Activated CD8-positive, alpha-beta memory T cell treated with anti-CD3 and anti-CD28 coated beads, Interleukin-2, amount 50 U/mL, for 24 hours (primary cell): ENCODE measurements around the gene MAP4.
"Not testable (repeated sequence)": the region's sequence is repeated elsewhere in the genome, so short reads cannot be mapped to it uniquely, and the experiment has no call there.

Experiments used
- DNase-seq: peaks from one replicate; pipeline ENCODE4 v3.0.0-alpha.2; 2020; ENCODE audit errors: extremely low read depth

MAP4 gene

DNA sequence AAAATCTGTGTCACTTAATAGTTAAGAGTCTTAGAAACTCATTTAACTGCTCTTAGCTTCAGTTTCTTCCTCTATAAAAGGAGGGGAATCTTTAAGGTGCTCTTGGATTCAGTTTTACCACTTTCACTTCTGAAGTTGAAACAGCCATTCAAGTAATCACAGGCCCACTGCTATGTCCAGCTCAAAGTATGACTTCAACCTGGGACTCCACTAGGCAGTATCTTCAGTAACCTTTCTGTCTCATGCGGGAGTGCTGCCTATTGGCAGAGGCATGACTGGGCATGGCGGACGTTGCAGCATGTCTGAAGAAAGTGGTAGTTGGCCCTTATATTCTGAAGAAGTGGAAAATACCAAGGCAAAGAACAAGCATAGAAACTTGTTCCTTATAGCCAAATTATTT is 121.0 kb downstream of the MAP4 start:
- no peak for DNase-seq

DNA sequence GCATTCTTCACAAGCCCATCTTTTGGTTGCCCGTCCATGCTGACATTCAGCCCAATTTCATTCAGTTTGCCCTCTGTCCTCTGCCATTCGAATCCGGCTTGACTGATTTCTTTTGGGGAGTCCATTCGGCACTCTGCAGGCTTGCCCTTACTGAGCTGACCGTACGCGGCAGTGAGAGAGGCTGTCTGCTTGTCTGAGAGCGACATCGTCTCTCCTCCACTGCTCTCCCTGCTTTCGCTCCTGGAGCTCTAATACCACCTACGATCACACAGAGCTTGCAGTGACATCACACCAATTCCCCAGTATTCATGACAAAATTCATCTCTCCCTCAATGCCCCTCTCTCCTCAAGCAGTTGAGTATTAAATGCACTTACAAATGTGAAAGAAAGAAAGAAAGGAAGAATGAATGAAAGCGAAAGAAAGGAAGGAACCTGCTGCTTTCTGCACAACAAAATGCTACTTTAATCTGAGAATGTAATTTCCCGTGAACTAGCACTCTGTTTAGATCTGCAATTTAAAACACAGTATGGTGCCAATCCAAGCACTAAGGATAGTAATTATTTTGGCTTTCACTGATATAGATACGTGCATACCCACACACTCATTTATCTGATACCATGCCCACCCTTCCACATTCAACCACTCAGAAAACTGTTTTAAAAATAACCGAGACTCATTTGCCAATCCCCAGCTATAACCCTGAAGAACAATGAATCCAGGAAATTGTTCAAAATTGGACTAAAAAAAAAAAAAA is 123.8 kb downstream of the MAP4 start:
- no peak for DNase-seq

DNA sequence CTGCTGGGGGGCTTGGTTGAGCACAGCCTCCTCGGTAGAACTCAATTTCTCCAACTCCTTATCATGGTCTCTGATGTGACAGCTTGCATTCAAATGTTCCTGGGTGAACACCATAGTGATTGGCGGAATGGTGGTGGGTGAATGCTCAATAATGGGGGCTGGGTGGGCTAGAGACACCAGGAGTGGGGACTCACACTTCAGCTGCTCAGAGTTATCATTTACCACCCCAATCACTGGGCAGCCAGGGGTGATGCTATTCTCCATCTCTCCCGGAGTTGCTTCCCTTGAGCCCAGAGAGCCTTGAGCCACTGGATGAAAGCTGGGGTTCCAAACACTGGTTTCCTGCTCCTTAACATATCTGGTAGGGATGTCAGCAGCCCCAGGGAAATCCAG is 124.6 kb downstream of the MAP4 start:
- DNase-seq = no peak

DNA sequence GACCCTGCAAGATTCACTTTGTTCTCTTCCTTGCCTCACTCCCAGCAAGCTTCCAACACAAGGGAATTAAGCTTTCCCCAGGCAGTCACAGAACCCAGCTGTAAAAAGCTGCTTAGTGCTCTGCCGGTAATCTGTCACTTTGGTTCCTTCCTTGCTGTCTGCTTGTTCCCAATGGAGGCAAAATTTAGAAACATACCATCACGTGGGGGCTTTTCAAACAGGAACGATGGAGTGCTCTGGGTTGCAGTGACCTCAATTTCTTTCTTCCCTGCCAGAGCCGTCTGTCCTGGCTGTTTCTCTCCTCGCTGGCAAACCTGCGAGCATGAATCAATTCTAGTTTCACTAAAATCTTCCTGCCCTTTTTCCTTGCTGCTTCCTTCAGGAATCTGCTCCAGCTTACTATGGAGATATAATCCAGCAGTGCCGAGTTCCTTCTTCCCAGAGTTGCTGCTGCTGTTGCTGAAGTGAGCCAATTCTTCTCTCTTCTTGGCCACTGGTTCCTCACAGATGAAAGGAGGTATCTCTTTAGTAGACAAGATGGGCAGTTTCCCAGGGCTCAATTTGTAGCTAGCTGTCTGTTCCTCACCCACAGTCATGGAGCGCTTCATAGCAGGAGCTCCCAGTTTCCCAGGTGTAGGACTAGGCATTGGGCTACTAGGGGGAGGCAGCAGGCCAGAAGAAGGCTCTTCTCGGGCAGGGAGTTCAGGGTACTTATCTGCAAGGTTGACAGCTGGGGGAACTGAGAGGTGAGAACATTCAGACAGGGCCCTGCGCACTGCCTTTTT is 125.2 kb downstream of the MAP4 start:
- no peak for DNase-seq

DNA sequence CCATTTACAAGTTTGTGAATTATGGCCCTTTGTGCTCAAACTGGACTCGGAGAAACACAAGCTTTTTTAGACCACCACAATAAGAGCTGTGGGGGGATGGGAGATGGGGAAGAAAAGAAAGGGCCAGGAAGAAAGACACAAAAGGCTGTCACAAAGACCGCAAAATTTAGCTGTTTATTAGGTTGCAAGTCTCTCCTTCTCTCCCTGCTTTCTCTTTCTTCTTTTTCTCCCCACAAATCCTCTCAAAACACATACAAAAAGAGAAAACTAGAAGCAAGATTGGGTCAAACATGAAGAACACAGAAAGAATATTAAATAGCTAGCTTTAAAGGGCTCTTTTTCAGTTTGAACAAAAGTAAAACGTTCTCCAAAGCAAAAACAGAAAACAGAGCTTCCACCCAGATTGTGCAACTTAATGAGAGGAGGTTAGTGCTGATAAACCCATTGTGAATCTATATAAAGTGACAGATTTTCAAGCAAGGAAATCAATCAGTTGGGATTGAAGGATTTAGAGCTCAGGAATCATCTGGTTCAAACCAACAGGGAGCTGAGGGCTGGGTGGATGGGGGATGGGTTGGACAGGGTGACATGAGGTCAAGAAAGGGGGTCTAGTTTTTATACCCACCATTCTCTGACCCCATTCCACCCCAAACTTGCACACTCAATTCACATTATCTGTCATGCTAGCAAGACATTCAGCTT is 125.9 kb downstream of the MAP4 start:
- DNase-seq = no peak

DNA sequence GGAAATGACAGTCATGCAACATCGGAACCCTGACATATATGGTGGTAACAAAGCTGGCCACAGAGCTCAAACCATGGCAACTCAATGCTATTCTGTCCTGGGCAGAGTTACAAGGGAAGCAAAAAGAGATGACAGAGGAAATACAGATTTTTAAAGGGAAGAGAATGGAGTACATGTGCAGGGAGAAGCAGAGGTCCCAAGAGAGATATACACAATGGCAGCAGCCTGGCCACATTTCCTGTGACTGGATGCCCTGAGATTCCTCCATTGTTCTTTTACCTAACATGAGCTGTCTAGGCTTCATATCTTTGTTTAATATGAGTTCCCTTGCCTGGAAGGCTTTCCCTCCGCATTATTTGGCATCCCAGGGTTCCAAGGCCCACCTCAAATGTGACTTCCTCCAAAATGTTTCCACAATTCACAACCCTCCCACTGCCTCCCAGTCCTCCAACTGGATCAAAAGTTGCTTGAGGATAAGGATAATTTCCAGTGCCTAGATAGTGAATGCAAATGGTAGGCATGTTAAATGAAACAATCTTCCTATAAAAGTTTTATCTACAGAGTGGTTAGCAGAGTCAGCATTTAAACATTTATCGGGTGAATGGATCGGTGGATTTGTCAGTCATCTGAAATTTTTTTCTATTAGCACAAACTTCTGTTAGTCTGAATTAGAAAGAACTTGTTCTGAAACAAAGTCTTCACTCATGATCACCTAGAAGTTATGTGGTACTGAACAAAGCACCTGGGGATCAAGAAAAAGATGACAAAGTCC is 127.0 kb downstream of the MAP4 start:
- no peak for DNase-seq

DNA sequence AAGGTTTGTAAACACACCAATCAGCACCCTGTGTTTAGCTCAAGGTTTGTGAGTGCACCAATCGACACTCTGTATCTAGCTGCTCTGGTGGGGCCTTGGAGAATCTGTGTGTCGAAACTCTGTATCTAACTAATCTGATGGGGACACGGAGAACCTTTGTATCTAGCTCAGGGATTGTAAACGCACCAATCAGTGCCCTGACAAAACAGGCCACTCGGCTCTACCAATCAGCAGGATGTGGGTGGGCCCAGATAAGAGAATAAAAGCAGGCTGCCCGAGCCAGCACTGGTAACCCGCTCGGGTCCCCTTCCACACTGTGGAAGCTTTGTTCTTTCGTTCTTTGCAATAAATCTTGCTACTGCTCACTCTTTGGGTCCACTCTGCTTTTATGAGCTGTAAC is 128.2 kb downstream of the MAP4 start:
- DNase-seq = not testable (repeated sequence)

- DNase-seq = no peak
These were observed 131.0 kb downstream of the MAP4 start for GRCh38 chr3:47885168-47885567.

DNA sequence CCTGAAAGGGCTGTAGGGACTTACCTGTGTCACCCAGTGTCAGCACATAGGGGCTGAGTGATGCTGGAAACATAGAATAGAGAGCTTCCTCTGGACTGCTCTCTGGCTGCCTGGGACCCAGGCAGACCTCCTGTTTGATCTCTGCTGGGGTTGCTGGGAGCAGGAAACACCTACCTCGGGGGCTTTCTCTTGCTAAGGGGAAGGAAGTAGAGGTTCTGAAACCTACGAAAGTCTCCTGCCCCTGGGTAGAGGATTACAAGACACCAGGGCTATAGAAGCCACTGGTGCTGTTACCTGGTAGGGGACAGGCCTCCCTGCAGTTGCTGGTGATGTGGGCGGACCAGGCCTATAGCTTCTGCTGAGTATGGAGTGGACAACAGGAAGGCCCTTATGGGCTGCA is 131.6 kb downstream of the MAP4 start:
- DNase-seq = no peak

- no peak for DNase-seq
These were observed 133.9 kb downstream of the MAP4 start for GRCh38 chr3:47882338-47882737.

DNA sequence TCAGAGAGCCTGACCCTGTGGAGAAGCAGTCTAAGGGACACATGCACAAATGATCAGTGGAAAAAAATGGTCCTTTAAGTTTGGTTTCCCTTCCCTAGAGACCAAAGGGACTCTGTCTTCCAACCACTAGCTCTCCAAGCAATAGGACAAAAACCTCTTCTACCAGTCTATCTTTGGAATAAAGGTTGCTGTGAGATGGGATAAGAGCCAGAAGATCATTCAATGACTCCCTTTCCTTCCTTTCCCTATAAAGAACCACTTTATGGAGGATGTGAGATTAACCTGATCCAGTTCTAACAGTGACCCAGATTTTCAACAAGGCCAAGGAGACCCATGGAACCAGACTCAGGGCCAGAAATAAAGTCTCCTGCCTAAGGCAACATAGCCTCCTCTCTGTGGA is 138.5 kb downstream of the MAP4 start:
- DNase-seq = no peak

- no peak for DNase-seq
These were observed 138.9 kb downstream of the MAP4 start for GRCh38 chr3:47877290-47877689.

- no peak for DNase-seq
These were observed 141.3 kb downstream of the MAP4 start for GRCh38 chr3:47874913-47875312.

- no peak for DNase-seq
These were observed 141.8 kb downstream of the MAP4 start for GRCh38 chr3:47874438-47874837.

DNA sequence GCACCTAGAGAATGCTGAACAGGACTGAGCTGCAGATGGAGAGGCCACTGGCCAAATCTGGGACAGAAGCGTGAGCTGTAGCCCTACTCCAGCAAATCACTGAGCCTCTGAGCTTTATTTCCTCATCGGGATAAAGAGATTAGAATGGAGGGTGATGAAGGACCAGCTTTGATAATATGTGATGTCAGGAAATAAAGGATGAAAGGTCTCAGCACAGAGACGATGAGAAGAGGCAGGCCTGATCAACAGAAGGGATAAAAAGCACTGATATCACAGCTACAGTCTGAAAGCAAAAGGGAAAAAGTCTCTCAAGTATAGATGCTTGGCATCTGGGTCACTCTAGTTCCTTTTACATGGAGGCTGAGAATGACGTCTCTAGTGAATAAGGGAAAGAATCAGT is 143.3 kb downstream of the MAP4 start:
- DNase-seq = no peak

- DNase-seq = no peak
These were observed 144.8 kb downstream of the MAP4 start for GRCh38 chr3:47871389-47871788.

DNA sequence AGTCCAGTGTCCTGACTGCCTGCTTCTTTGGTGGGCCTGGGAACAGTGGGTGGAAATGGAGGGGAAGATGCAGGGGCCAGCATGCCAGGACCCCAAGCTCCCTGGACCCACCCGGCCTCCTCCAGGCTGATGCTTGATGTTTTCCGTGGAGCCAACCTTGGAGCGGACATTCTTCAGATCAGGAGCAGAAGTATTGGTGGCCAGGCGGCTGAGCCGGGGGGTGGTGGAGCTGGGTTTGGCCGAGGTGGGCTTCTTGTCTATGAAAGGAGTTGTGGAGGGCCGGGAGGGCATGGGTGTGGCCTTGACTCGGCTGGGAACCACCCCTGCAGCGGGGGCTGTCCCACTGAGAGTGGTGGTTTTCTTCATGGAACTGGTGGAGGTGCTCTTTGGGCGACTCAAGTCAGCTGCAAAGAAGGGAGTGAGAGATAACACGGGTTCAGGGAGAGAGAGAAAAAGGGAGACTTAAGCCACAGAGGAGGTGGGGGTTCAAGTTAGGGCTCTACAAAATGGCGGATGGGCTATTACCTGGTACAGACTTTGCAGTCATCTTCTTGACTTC is 145.4 kb downstream of the MAP4 start:
- no peak for DNase-seq

DNA sequence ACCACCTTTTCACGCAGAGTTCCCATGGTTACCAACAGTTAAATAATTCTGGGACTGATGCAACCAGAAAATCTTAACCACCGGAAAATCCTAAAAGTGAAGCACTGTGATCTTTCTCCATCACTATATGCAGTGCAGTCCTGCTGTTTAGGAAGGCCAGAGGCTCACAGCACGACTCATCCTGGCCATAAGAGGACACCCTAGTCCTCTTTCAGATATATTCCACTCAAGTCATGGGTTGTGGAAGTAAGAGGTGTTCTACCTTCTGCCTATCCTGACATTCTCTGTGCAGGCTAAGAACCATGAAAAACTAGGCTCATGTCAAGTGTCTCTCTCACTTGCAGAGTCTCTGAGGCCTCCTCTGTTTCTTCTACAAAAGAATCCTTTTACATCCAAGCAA is 146.1 kb downstream of the MAP4 start:
- no peak for DNase-seq

DNA sequence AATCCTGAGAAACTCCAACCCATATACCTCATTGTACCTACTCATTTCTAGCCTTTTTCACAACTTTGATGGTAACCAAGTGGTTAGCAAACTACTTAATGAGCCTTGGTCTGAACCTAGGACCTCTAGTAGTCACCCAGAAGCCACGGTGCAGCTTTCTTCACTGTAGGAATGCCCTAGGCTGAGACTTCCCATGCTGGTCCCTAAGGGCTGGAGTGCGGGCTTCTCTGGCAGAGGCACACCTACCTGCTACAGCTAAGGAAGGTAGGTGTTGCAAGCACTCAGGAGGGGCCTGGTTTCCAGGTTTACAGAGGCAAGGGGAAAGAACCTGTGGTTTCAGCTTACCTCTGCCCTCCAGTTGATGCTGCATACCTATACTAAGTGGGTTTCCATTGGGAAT is 147.9 kb downstream of the MAP4 start:
- DNase-seq = no peak

- DNase-seq = no peak
These were observed 148.7 kb downstream of the MAP4 start for GRCh38 chr3:47867451-47868044.

DNA sequence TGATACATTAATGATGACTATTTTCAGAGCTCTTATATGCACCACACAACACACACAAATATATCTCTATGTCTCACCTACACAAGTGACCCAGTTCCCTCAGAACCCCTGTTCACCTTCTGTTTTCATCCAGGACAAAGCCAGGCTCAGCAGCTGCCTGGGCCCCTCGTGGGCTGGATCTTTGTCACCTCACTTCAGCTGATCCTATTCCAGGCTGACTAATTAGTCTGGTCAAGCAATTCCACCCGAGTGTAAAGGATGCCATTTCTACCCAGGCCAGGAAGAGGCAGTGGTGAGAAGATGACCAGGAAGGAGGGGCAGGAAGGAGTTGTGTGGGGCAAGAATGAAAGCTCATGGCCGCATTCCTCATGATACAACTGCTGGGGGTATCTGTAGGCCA is 151.0 kb downstream of the MAP4 start:
- no peak for DNase-seq
